Fibroblast of the aortic adventitia (primary cell): ENCODE results near the gene CATSPERD. TPM values are rescaled to one million over a fixed set of nuclear protein-coding genes. Genes with fewer than 3 reads are reported as not detected.

Experiments
- DNase-seq: peaks from one replicate; pipeline ENCODE4 v3.0.0-alpha.2; 2010; ENCODE audit warnings: low read depth
- H3K4me3 ChIP-seq: 2 replicates; pipeline ENCODE4 v1.5.1; 2011; ENCODE audit warnings: low read depth, mild to moderate bottlenecking, control low read depth, low read length, moderate library complexity
- total RNA-seq: library from RNA; depleted of rRNA; stranded (reverse); fragments of >200 nt; gene quantifications from 2 replicates; pipeline ENCODE4 v1.2.3, GENCODE V29; 2012; ENCODE audit warnings: low replicate concordance
- TF ChIP-seq, protein P1 (sequence below): IDR thresholded peaks from 2 replicates; pipeline ENCODE4 v1.5.1; 2011; ENCODE audit warnings: mild to moderate bottlenecking, low read length, control low read depth, inconsistent platforms; ENCODE audit not compliant: insufficient read depth

The CATSPERD gene
- total RNA-seq, 1 donor: not detected

GRCh38 chr19:5804516-5805461 is 84.4 kb downstream of the CATSPERD start, which contains the start of gene NRTN:
Gene NRTN, plus strand, starts transcription at chr19:5805067. Its CDS starts 19,099 bp downstream, at chr19:5824166.
- DNase-seq: no peak
- TF ChIP-seq, protein P1, sequence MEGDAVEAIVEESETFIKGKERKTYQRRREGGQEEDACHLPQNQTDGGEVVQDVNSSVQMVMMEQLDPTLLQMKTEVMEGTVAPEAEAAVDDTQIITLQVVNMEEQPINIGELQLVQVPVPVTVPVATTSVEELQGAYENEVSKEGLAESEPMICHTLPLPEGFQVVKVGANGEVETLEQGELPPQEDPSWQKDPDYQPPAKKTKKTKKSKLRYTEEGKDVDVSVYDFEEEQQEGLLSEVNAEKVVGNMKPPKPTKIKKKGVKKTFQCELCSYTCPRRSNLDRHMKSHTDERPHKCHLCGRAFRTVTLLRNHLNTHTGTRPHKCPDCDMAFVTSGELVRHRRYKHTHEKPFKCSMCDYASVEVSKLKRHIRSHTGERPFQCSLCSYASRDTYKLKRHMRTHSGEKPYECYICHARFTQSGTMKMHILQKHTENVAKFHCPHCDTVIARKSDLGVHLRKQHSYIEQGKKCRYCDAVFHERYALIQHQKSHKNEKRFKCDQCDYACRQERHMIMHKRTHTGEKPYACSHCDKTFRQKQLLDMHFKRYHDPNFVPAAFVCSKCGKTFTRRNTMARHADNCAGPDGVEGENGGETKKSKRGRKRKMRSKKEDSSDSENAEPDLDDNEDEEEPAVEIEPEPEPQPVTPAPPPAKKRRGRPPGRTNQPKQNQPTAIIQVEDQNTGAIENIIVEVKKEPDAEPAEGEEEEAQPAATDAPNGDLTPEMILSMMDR: no peak
- no peak within 1 kb of the TSS for H3K4me3 ChIP-seq

GRCh38 chr19:5805462-5806132 is 85.2 kb downstream of the CATSPERD start:
- DNase-seq: peak; percentile 24
- TF ChIP-seq, protein P1: peak; percentile 65
- H3K4me3 ChIP-seq: no peak overlapping the region

- TF ChIP-seq, protein P1: no peak
- no peak for DNase-seq
- no peak overlapping the region for H3K4me3 ChIP-seq
Observed at GRCh38 chr19:5806133-5806489, 85.7 kb downstream of the CATSPERD start.

DNA sequence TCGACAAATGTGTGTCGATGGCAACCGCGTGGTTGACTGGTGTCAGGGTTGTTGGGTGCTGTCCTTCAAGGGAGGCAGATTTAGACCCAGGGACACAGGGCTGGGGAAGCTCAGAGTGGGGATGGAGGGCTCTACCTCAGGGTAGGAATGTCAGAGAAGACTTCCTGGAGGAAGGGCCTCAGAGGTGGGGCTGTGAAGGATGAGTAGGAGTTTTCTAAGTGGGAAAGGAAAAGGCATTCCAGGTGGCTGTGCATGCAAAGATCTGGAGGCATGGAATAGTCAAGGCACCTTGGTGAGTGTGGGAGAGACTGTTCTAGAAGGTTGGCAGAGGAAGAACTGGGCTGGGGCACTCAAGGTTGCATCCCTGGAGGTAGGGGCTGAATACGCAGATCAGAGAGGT is 86.5 kb downstream of the CATSPERD start:
- no peak overlapping the region for H3K4me3 ChIP-seq
- TF ChIP-seq, protein P1: no peak
- no peak for DNase-seq

- H3K4me3 ChIP-seq: no peak overlapping the region
- TF ChIP-seq, protein P1: no peak
- DNase-seq: no peak
Observed at GRCh38 chr19:5808120-5808816, 87.8 kb downstream of the CATSPERD start.

DNA sequence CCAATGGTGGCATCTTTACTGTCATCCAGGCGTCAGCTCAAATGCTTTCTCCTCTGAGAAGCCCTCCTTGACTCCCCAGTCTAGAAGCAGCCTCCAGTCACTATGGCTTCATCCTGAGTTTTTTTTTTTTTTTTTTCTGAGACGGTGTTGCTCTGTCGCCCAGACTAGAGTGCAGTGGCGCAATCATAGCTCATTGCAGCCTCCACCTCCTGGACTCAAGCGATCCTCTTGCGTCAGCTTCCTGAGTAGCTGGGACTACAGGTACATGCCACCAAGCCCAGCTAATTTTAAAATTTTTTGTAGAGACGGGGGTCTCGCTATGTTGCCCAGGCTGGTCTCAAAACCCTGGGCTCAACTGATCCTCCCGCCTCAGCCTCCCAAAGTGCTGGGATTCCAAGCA is 88.6 kb downstream of the CATSPERD start:
- TF ChIP-seq, protein P1: no peak
- DNase-seq: no peak
- H3K4me3 ChIP-seq: no peak overlapping the region
